GM23338 (cell line): ENCODE data around the gene LEMD2.

Experiments
- CREB1 ChIP-seq: fragments of 250-450 bp; sonication (Bioruptor Pico); IDR thresholded peaks from 2 replicates; pipeline ENCODE4 v1.5.0; 2020; ENCODE audit warnings: low read depth, mild to moderate bottlenecking, moderate library complexity
- EZH2phosphoT487 ChIP-seq: fragments of 200-600 bp; sonication (generic); IDR thresholded peaks from one replicate; pipeline ENCODE4 v1.8.1; 2018; ENCODE audit warnings: antibody characterized with exemption; ENCODE audit not compliant: unreplicated experiment
- STAT1 ChIP-seq: IDR thresholded peaks from one replicate; pipeline ENCODE4 v1.6.1; 2016; ENCODE audit warnings: antibody characterized with exemption; ENCODE audit not compliant: unreplicated experiment
- ZNF114 ChIP-seq: fragments of 250-450 bp; sonication (Bioruptor Pico); IDR thresholded peaks from 2 replicates; pipeline ENCODE4 v1.5.0; 2020; ENCODE audit warnings: mild to moderate bottlenecking, moderate library complexity
- TF ChIP-seq, protein P1 (sequence below), 2 experiments: fragments of 200-600 bp in 1 of 2; sonication (generic) in 1 of 2; conservative IDR thresholded peaks; 2 replicates each; pipeline versions ENCODE4 v1.5.1 to v1.6.1; 2016 to 2017; ENCODE audit warnings: antibody characterized with exemption in 2 of 2, low read depth in 2 of 2, mild to moderate bottlenecking in 2 of 2, moderate library complexity in 1 of 2
- TF ChIP-seq, protein P2 (sequence below): IDR thresholded peaks from 2 replicates; pipeline ENCODE4 v1.6.1; 2016; ENCODE audit warnings: antibody characterized with exemption
- TF ChIP-seq, protein P3 (sequence below): IDR thresholded peaks from one replicate; pipeline ENCODE4 v1.6.1; 2018; ENCODE audit warnings: antibody characterized with exemption; ENCODE audit not compliant: unreplicated experiment

DNA sequence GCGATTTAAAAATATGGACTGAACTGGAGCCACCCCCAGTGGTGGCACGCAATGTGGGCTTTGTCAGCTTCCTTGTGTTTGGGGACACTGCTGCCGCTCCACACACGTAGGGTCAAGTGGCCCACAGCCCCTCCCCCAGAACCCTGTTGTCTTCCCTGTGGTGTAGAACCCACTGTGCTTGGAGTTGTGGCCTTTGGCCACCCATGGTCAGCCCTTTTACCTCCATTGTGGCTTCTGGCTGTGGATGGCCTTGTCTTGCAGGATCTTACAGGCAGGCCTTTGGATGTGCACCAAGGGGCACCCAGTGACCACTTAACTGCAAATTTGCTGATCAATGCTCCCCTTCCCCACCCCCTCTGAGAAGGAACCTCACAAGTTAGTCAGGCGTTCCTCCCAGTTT lies 2.0 kb upstream of the LEMD2 start:
- TF ChIP-seq CREB1 (CRISPR knock-in tag) = no peak
- TF ChIP-seq EZH2phosphoT487 = no peak
- TF ChIP-seq, protein P1, sequence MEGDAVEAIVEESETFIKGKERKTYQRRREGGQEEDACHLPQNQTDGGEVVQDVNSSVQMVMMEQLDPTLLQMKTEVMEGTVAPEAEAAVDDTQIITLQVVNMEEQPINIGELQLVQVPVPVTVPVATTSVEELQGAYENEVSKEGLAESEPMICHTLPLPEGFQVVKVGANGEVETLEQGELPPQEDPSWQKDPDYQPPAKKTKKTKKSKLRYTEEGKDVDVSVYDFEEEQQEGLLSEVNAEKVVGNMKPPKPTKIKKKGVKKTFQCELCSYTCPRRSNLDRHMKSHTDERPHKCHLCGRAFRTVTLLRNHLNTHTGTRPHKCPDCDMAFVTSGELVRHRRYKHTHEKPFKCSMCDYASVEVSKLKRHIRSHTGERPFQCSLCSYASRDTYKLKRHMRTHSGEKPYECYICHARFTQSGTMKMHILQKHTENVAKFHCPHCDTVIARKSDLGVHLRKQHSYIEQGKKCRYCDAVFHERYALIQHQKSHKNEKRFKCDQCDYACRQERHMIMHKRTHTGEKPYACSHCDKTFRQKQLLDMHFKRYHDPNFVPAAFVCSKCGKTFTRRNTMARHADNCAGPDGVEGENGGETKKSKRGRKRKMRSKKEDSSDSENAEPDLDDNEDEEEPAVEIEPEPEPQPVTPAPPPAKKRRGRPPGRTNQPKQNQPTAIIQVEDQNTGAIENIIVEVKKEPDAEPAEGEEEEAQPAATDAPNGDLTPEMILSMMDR (conservative IDR thresholded peaks at IDR 0.05; ENCODE audit: low read depth in 2 of 2) = no peak
- TF ChIP-seq, protein P2, sequence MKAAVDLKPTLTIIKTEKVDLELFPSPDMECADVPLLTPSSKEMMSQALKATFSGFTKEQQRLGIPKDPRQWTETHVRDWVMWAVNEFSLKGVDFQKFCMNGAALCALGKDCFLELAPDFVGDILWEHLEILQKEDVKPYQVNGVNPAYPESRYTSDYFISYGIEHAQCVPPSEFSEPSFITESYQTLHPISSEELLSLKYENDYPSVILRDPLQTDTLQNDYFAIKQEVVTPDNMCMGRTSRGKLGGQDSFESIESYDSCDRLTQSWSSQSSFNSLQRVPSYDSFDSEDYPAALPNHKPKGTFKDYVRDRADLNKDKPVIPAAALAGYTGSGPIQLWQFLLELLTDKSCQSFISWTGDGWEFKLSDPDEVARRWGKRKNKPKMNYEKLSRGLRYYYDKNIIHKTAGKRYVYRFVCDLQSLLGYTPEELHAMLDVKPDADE = no peak
- TF ChIP-seq, protein P3, sequence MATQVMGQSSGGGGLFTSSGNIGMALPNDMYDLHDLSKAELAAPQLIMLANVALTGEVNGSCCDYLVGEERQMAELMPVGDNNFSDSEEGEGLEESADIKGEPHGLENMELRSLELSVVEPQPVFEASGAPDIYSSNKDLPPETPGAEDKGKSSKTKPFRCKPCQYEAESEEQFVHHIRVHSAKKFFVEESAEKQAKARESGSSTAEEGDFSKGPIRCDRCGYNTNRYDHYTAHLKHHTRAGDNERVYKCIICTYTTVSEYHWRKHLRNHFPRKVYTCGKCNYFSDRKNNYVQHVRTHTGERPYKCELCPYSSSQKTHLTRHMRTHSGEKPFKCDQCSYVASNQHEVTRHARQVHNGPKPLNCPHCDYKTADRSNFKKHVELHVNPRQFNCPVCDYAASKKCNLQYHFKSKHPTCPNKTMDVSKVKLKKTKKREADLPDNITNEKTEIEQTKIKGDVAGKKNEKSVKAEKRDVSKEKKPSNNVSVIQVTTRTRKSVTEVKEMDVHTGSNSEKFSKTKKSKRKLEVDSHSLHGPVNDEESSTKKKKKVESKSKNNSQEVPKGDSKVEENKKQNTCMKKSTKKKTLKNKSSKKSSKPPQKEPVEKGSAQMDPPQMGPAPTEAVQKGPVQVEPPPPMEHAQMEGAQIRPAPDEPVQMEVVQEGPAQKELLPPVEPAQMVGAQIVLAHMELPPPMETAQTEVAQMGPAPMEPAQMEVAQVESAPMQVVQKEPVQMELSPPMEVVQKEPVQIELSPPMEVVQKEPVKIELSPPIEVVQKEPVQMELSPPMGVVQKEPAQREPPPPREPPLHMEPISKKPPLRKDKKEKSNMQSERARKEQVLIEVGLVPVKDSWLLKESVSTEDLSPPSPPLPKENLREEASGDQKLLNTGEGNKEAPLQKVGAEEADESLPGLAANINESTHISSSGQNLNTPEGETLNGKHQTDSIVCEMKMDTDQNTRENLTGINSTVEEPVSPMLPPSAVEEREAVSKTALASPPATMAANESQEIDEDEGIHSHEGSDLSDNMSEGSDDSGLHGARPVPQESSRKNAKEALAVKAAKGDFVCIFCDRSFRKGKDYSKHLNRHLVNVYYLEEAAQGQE = no peak
- TF ChIP-seq ZNF114 (CRISPR knock-in tag) = no peak
- TF ChIP-seq STAT1 = no peak
